ENCODE measurements around the gene XRCC3.

The XRCC3 gene

GRCh38 chr14:103715052-103716000, at the start of gene XRCC3, which contains the start of gene ZFYVE21:
Gene XRCC3 (minus strand): TSS chr14:103715451. CDS start chr14:103711087, 4,364 bp downstream.
Gene ZFYVE21 (plus strand): TSS chr14:103715810. CDS start chr14:103715842, 32 bp downstream.
- peak; percentile 96 for DNase-seq

- DNase-seq, result no peak
Observed at GRCh38 chr14:103763730-103764488, 48.7 kb upstream of the XRCC3 start.

DNA sequence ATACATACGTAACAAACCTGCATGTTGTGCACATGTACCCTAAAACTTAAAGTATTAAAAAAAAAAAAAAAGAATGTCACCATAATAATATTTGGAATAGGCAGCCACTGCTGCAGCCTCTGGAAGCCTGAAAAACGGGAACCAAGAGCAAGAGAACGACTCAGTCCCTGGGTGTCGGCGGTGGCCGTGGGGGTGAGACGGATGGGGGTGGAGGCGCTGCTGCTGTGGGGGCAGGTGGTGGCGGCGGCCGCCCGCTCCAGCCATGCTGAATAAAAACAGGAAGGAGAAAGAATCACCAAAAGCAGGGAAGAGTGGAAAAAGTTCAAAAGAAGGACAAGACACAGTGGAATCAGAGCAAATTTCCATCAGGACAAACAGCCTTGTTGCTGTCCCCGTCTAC, 47.3 kb upstream of the XRCC3 start:
- no peak for DNase-seq

- DNase-seq, result no peak
Observed at GRCh38 chr14:103762036-103762435, 46.8 kb upstream of the XRCC3 start.

GRCh38 chr14:103758059-103758776, 43.0 kb upstream of the XRCC3 start:
- DNase-seq, result no peak

DNA sequence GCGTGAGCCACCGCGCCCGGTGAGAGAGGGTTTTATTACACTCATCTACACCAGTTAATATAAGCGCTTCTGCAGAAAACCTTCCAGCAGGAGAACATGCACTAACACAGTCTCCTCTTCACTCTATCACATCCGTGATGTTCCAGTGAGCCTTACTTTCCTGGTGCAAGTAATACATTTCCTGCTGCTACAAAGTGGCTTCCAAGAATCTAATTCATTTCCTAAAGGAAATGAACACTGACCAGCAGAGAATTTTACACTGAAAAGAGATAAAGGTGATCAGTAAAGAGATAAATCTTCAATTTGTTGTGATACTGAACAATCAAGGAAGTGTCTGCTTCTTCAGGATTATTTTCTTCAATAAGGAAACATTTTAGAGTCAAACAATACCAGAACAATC, 39.8 kb upstream of the XRCC3 start:
- DNase-seq, result no peak

DNA sequence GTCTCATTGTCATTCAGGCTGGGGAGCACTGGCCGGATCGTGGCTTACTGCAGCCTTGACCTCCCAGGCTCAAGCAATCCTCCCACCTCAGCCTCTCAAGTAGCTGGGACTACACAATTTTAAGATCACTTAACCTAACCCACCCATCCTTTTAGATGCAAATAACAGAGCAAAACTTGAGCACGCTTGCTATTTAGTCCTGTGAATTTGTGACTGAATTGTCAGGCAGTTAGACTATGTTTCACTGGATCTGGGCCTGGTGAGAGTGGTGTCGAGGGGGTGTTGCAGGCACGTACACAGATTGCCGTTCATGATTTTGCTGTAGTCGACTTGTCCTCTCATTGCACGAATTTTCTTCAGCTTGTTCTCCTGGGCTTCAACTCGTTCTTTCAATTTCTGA, 38.5 kb upstream of the XRCC3 start:
- DNase-seq, result no peak

DNA sequence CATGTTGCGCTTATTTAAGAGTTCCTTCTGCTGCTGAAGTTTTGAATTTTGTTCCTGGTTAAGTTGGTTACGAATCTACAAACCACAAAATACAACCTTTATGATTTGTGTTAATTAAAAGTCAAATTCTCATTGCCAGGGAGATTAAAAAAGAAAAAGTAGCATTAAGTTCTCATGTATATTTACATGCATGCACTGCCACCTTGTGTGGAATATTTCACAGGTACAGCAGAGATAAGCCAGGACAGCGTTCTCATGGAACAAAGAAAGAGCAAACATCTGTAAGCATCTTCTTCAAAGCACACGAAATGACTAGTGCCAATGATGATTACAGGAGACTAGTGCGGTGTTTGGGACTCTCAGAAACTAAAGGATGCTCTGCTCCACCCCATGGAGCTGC, 34.6 kb upstream of the XRCC3 start:
- DNase-seq, result no peak

GRCh38 chr14:103749452-103749851, 34.2 kb upstream of the XRCC3 start:
- no peak for DNase-seq

- DNase-seq, result no peak
Observed at GRCh38 chr14:103748534-103748857, 33.2 kb upstream of the XRCC3 start.

DNA sequence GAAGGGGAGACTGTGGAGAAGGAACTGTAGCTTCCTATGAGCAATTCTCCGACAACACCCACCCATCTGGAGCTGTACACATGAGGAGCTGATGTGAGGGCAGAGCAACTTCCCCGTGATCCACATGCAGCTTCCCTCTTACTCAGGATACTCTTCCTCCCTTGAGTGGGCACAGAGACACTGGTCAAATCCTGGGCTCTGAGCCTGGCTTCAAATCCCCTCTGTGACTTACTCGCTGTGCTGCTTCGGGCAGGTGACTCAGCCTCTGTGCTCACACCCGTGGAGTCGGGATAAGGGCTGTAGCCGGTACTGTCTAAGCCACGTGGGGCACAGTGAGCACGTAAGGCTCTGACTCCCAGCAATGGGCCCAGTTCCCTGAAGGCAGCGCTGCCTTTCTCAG, 31.4 kb upstream of the XRCC3 start:
- no peak for DNase-seq

DNA sequence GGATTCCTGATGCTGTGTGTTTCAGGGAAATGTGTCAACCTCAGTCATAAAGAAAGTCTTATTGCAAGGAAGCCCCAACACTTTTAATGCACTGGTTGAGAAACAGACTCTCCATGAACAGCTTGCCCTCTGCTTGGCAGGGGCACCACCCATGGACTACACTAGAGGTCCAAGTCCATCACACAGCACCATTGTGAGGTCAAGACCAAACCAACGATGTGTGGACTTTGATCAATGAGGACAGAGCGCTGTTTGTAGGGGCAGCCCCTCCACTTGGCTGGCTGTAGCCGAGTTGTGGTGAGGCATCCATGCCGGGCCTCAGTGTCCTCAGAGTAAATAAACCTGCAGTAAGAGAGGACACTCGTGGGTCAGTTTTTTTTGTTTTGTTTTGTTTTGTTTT, 30.2 kb upstream of the XRCC3 start:
- DNase-seq, result no peak

GRCh38 chr14:103744621-103745395, 29.6 kb upstream of the XRCC3 start:
- DNase-seq, result no peak

DNA sequence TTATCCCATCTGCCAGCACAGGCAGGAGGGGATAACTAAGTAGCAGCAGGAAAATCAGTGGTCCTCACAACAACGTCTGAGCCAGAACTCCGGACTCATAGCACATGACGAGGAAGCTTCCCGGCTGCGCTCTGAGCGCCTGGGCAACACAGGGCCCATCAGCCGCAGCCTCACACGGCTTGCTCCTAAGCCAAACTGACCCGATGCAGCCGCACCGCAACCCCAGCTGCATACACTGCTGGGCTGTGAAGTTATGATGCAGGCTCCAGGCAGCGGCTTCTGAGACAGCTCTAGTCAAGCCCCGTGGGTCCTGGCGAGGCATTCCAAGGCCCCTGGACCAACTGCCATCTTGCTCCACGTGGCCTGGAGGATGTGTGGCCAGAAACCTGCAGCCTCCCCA, 28.4 kb upstream of the XRCC3 start:
- DNase-seq, result no peak

GRCh38 chr14:103742499-103743255, 27.4 kb upstream of the XRCC3 start:
- DNase-seq, result no peak

DNA sequence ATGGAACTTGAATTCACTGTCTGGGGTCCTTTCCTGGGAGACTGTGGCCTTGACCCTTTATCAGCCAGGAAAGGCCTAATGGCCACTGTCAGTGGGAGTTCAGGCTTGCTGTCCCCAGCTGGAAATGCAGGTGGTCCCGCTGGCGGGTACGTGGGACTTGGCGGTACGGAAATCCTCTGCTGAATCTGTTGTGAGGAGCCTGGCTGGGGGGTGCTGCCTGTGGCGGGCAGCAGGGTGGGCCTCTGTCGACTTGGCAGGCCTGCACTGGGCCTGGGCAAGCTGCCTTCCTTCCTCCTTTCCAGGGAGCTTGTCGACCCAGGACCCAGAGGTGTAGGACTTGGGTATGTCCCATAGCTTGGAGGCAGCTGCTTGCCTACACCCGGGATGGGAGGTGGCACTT, 26.6 kb upstream of the XRCC3 start:
- DNase-seq, result no peak

- no peak for DNase-seq
Observed at GRCh38 chr14:103740991-103741689, 25.9 kb upstream of the XRCC3 start.

GRCh38 chr14:103739793-103740501, 24.7 kb upstream of the XRCC3 start:
- DNase-seq, result no peak

- no peak for DNase-seq
Observed at GRCh38 chr14:103739466-103739792, 24.2 kb upstream of the XRCC3 start.

- no peak for DNase-seq
Observed at GRCh38 chr14:103738701-103739451, 23.6 kb upstream of the XRCC3 start.

Measured in NCI-H1417 treated with DMSO at 0.1 percent for 48 hours (cell line).